H1 (cell line): Measurements from ENCODE around the gene SART1. TPM values are rescaled to one million over a fixed set of nuclear protein-coding genes. Genes with fewer than 3 reads are reported as not detected.

Experiments used
- CBX5 ChIP-seq: fragments of 300-800, 300-1000 bp; sonication (generic); IDR thresholded peaks from 2 replicates; pipeline ENCODE4 v1.7.1; 2016; ENCODE audit warnings: antibody characterized with exemption, low read length, low read depth
- JUN ChIP-seq: IDR thresholded peaks from 2 replicates; pipeline ENCODE4 v1.6.1; 2011; ENCODE audit warnings: low read depth, mild to moderate bottlenecking, improper control_type of control experiment, low read length
- POLR2A ChIP-seq, 2 experiments: IDR thresholded peaks; 1 replicate in 1 of 2; 2 replicates in 1 of 2; pipeline ENCODE4 v1.6.1; 2011; ENCODE audit warnings: low read depth in 2 of 2, low read length in 2 of 2, mild to moderate bottlenecking in 2 of 2; ENCODE audit errors: control extremely low read depth in 1 of 2
- SIRT6 ChIP-seq: IDR thresholded peaks from one replicate; pipeline ENCODE4 v1.7.1; 2012; ENCODE audit warnings: low read length, inconsistent platforms
- polyA plus RNA-seq, 7 experiments: library from polyadenylated mRNA; depleted of rRNA in 3 of 7; stranded (reverse) in 5 of 7; unstranded in 2 of 7; fragments of >200 nt in 5 of 7; fragments of 200-250 nt in 2 of 7; gene quantifications; 1 replicate in 5 of 7; 2 replicates in 1 of 7; 4 replicates in 1 of 7; pipeline versions ENCODE4 v1.2.1 to v1.2.3, GENCODE V29; 2011 to 2013; ENCODE audit warnings: missing spikeins in 2 of 7, mixed read lengths in 2 of 7
- total RNA-seq: library from RNA; stranded (reverse); fragmentation: NEBNext Ultra II Directional; extraction: Animal tissue kit (Norgen Biotek cat#: 25700); gene quantifications from 2 replicates; pipeline ENCODE4 v1.2.1, GENCODE V29; 2021
- TF ChIP-seq, protein P1 (sequence below): IDR thresholded peaks from 2 replicates; pipeline ENCODE4 v1.6.1; 2011; ENCODE audit warnings: low read length, improper control_type of control experiment

The SART1 gene
- total and polyA plus RNA-seq, 2 of the 8 experiments (the other 6 are each of a cell fraction or from before 2014, with no cell fraction given), result 9.7 to 46.1 TPM

DNA sequence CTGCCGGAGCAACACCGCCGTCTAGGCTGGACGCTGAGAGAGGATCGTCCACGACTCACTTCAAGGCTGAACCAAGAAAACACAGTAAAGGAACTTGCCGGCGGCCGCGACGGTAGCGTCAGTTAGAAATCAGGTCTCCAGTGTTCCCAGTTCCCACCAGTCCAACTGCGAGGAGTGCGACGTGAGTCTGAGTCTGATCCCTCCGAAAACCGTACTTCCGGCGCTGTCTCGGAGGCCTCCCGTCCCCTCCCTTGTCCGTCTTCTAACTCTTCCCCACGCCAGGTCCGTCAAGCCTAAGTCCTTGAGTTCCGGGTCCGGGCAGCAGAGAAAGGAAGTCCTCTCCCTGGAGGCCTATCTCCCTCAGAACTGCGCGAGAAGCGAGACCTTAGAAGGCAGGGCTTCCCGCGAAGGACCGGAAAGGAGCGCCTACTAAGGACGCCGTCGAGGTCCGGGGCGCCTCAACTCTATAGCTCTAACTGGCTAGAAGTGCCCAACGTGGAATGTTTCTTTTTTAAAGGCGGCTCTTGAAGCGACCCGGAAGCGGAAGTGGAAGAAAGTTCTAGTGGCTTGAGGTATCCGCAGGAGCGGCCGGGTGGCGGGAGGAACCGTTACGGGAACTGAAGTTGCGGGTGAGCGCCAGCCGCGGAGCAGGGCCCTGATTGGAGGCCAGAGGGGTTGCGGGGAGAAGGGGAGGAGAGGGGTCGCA is 40.6 kb downstream of the SART1 start, which contains the start of the genes BANF1 and EIF1AD (continued):
- TF ChIP-seq CBX5 (no peak), POLR2A (IDR thresholded peaks at IDR 0.05; ENCODE audit: control extremely low read depth in 1 of 2, low read depth in 2 of 2, low read length in 2 of 2) (peak in 1 of 2 experiments; percentile 80; a peak in 2 of 3 replicates), SIRT6 (no peak), JUN (peak; percentile 32; the same call in 1 of the 2 replicates)
- TF ChIP-seq, protein P1, sequence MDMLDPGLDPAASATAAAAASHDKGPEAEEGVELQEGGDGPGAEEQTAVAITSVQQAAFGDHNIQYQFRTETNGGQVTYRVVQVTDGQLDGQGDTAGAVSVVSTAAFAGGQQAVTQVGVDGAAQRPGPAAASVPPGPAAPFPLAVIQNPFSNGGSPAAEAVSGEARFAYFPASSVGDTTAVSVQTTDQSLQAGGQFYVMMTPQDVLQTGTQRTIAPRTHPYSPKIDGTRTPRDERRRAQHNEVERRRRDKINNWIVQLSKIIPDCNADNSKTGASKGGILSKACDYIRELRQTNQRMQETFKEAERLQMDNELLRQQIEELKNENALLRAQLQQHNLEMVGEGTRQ, result no peak
